ENCODE results near the gene TTC21A.

TTC21A gene

DNA sequence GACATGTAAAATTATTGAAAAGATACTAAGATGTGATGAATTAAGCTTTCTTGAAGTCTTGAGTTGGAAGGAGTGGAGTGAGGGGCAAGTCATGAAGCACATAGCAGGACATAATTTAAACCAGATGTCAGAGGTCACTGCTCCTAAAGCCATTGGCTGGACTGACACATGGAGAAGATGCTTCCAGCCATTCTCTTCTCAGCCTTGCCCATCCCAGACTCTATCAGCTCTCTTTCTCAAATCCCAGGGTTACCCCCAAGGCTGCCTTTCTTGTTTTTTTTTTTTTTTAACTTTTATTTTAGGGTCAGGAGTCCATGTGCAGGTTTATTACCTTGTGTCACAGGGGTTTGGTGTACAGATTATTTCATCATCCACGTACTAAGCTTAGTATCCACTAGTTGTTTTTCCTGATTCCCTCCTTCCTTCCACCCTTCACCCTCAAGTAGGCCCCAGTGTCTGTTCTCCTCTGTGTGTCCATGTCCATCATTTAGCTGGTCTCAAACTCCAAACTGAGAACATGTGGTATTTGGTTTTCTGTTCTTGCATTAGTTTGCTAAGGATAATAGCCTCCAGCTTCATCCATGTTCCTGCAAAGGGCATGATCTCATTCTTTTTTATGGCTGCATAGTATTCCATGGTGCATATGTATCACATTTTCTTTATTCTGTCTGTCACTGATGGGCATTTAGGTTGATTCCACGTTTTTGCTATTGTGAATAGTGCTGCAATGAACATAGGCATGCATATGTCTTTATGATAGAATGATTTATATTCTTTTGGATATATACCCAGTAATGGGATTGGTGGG, 66.0 kb downstream of the TTC21A start:
- no peak for DNase-seq (ENCODE audit: insufficient read length, low spot score)
- FAIRE-seq = no peak

DNA sequence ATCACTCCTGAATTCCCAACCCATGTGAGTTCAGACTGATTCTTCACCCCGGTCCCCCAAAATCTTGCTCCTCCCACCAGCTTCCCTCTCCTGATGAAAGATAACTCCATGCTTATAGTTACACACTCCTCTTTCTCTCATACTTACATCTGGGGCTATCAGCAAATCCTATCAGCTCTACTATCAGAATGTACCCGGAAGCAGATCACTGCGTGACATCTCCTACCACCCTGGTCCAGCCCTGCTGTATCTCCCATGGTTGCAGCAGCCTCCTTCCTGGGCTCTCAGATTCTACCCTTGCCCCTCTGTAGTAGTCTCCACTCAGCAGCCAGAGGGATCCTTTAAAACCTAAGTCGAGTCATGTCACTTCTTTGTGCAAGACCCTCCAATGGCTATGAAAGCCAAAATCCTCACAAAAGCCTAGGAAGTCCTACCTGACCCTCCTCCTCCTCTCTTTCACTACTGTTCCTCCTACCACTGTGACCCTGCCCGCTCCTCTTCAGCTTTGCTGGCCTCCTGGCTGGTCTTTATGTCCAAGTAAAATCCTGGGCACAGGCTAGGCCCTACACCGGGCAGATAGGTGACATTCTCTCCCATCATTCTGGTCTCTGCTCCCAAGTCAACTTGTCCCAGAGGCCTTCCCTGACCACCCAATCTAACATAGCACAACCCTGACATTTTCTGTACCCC, 68.7 kb downstream of the TTC21A start:
- FAIRE-seq (no peak), DNase-seq (ENCODE audit: insufficient read length, low spot score) (no peak)

GRCh38 chr3:39177708-39178332, 70.3 kb downstream of the TTC21A start:
- DNase-seq (ENCODE audit: insufficient read length, low spot score) (peak; percentile 56), FAIRE-seq (no peak)

- no peak for FAIRE-seq
- DNase-seq (ENCODE audit: insufficient read length, low spot score) = no peak
Measured at GRCh38 chr3:39178553-39178952, 71.1 kb downstream of the TTC21A start.

GRCh38 chr3:39180183-39180545, 72.7 kb downstream of the TTC21A start:
- no peak for DNase-seq (ENCODE audit: insufficient read length, low spot score)
- no peak for FAIRE-seq

GRCh38 chr3:39180546-39181346, 73.3 kb downstream of the TTC21A start:
- FAIRE-seq = no peak
- DNase-seq (ENCODE audit: insufficient read length, low spot score) = peak; percentile 94

- FAIRE-seq = no peak
- no peak for DNase-seq (ENCODE audit: insufficient read length, low spot score)
Measured at GRCh38 chr3:39181408-39182335, 74.2 kb downstream of the TTC21A start.

DNA sequence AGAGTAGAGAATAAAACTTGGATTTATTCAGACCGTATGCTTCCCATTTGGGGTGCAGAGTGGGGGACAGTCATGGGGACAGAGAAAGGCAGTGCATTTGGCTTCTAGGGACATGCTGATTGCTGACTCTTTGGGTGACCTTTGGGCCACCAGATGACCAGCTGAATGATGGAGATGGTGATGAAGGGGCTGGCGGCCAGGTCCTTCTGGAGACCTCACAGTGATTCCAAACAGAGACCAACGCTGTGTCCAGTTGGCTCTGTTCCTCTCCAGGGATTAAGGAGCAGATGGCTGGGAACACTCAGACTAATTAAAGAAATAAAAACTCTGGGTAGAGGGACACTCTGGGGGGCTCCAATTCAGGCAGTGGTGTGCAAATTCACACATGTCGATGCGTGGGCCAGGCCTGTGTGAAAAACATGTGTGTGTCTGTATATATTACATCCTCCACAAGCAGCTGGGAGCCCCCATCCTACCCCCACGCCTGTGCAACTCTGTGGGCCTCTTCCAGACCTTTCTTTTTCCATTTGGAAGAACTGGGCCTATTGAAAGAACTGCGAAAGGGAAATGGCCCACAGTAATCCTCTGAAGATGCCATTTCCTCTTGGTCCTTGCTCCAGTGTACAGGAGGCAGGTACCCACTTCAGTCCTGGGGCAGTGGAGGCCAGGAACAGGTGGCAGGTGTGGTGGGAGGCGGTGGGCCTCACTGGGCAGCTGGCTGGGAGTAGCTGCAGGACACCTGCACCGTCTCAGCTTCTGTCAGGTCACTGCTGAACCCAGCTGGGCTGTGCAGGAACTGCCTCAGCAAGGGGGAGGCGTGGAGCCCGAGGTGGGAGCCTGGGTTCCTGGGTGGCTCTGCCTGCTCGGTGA, 76.0 kb downstream of the TTC21A start:
- FAIRE-seq = no peak

GRCh38 chr3:39184081-39184967, 76.8 kb downstream of the TTC21A start:
- FAIRE-seq (no peak), DNase-seq (ENCODE audit: insufficient read length, low spot score) (no peak)

More for the DNA sequence above, 76.0 kb downstream of the TTC21A start:
- no peak for DNase-seq (ENCODE audit: insufficient read length, low spot score)

GRCh38 chr3:39184968-39185285, 77.4 kb downstream of the TTC21A start:
- FAIRE-seq (no peak), DNase-seq (ENCODE audit: insufficient read length, low spot score) (no peak)

GRCh38 chr3:39185326-39185958, 78.0 kb downstream of the TTC21A start:
- no peak for DNase-seq (ENCODE audit: insufficient read length, low spot score)

DNA sequence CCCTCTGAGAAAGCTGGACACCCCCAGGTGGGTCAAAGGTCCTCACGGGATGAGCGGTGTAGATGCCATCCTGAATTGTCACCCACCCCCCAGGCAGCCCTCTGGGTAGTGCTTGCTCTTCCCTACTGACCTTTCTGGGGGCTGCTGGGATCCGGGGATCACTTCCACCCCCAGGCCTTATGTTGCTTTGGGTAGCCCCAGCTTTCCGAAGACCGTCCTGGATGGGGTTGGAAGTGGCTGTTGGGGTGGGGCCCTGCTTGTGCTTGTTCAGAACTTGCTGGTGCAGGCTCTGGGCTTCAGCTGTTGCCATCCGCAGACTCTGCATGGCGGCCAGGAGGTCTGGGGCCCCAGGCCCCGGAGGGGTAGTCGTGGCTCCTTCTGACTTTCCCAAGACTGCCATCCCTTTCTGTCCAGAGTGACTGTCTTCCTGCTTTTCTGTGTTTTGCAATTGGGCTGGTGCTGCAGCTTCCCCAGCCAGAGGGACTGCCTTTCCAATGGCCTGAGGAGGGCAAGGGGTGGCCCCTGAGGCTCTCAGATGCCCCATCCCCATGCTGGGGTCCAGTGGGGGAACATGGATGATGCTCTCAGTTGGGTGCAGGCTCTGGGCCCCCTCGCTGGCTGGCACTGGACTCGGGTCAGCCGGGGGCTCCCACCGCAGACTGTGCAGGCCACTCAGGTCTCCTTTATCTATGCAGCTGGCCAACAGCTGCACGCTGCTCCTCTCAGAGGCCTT, 78.6 kb downstream of the TTC21A start:
- no peak for FAIRE-seq
- no peak for DNase-seq (ENCODE audit: insufficient read length, low spot score)

More at GRCh38 chr3:39185326-39185958, 78.0 kb downstream of the TTC21A start:
- FAIRE-seq = no peak

DNA sequence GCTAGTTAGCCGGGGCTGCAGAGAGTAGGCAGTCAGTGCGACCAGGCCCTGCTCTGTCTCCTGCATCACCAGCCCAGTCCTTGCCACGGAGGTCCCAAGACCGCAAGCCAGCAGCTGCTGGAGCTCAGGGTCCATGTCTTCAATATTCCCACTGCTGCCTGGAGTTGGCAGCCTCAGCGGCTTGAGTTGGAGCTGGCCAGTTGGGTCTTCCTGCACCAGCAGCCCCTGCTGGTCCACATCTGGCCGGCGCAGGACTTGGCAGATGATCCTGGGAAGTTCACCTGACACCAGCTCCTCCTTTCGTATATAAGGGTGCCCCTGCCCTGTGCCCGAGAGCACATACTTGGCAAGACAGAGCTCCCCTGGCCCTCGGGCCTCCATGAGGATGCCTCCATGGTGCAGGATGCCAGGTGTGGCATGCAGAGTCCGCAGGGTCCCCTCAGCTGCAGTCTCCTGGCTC, 79.2 kb downstream of the TTC21A start:
- no peak for FAIRE-seq

GRCh38 chr3:39187372-39188155, 80.1 kb downstream of the TTC21A start:
- no peak for DNase-seq (ENCODE audit: insufficient read length, low spot score)
- no peak for FAIRE-seq

More for the DNA sequence above, 79.2 kb downstream of the TTC21A start:
- DNase-seq (ENCODE audit: insufficient read length, low spot score) = no peak

Data from GM19239 (cell line).